GM18873 (cell line): ENCODE results near the gene CPEB3.

Source experiments
- ATAC-seq: cut with Tn5 transposase; IDR thresholded peaks from one replicate; pipeline ENCODE4 v1.9.1; 2021; ENCODE audit warnings: mild to moderate bottlenecking, moderate library complexity, moderate number of reproducible peaks; ENCODE audit not compliant: unreplicated experiment, low FRiP score

Gene CPEB3

DNA sequence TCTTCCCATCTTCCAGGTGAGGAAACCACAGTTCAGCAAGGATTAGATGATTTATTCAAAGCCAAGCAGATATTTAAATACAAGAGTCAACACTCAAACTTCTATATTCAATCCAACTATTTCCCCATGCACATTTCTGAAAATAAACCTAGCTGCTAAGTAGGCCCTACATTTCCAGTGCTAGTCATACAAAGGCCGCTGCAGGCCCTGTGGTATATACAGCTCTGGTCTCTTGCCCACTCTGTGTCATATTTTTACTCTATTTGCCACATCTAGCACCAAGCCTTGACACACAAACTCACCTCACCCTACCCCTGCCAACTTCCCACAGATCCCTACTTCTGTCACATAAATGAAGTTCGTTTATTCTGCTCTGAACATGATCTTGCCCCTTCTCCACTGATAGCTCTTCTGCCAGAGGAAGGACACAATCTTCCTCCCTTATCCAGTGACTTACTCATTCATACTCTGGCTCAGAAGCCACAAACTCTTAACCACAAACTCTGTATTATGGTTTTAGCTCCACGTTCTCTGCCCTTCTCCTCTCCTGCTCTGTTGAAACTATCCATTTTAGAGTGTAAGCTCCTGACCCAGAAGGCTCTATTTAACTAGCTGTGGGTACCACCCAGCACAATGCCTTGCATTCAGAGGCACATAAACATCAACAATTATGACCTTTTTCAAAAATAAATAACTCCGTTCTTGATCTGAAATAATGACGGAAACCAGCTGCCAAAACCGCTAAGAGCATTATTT is 180.7 kb downstream of the CPEB3 start:
- ATAC-seq = no peak

DNA sequence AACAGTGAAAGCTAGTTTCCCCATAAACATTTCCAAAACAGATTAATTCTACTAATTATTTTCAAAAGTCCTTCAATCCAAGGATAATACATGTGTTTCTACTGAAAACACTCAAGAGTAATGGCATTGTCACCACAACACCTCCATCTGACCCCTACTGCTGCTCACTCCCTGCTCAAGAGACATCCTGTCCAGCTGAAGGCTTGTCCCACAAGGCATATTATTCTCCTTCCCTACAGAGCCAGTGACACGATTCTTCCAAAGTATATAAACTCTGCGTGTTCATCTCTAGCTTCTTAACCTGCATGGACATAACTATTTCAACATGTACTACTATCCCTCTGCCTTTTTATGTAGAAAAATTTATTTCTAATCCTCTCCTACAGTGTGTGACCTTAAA is 182.1 kb downstream of the CPEB3 start:
- no peak for ATAC-seq

DNA sequence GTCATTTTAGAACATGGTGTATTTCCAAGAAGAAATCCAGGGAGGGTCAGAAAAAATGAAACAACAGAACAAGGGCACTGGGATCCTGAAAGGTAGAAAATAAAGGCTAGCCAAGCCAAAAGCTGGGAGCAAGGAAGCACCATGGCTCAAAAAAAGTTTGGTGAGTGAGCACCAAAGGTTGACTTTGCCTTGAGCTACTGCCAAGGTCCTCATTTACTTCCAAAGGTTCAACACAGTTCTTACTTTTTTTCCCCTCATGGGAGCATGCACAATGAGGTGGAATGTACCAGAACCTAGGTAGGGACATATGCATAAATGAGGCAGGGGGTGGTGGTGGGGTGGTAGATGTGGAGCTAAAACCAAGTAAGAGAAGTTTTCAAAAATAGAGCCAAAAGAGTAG is 182.8 kb downstream of the CPEB3 start:
- ATAC-seq = no peak

DNA sequence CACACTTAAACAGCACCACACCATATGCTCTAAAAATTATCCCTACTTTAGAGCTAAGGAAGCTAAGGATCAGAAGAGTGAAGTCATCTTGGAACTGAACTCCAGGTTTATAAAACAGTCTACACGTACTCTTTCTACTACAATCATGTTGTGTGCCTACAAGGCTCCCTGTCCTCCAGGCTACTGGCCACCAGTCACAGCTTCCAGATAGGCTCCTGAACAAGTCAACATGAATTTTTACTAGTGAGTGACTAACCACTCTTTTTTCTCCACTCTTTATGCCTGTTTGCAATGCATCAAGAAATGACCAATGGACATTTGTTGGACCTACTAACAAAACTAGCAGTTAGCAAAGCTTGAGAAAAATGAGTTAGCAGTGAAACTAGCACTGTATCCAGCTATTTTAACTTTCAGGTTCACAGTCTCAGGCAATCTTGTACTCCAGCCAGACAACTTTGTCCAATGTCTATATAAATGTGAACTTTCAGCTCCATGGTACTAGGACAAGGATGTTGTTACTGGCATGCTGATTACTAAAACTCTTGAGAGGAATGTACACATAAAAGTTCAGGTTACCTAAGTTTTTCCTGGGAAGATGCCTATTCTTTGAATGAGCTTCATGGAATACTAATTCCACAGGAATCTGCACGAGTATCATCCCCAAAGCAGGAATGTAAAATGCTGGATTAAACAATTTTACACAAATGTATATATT is 187.3 kb downstream of the CPEB3 start:
- ATAC-seq = no peak

DNA sequence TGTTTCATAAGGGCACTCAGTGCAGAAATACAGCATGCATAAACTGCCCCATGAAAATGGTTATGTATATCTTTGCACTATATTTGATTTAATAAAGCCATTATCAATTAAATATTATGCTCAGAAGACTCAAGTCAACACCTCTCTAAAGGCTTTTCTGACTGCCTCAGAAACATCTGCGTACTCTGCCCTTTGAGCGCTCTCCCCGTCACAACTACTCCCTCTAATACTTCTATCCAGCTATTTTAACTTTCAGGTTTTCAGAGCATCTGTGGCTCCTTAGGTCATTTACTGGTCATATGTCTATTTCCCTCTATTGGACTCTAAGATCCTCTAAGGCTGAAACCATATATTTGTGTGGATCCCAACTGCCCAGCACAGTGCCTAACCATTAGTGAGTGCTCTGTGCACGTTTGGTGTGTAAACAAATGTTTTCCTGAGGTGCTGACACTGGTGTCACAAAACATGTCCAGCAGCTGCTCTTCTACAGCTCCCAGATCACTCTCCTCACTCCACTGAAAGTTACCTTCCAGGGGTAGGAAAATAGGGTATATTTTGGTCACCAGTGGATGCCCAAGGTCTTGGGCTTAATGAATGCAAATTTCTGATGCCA is 188.2 kb downstream of the CPEB3 start:
- ATAC-seq = no peak

DNA sequence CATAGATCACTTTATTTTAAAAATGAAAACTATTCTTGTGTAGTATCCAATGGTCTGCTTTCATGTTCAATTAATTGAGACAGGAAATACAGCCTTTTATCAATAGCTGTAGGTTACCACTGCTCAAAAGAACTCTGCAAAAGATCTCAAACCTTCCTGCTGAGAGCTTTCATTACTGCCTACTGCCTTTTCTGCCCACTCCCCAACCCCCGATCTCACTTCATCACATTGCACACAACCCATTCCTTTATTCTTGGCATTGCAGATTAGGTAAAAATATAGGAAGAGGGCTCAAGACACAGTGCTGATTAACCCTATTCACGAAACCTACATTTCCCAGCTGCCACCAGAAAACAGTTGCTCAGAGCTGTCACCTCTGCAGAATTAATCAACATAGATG is 195.9 kb downstream of the CPEB3 start:
- no peak for ATAC-seq

DNA sequence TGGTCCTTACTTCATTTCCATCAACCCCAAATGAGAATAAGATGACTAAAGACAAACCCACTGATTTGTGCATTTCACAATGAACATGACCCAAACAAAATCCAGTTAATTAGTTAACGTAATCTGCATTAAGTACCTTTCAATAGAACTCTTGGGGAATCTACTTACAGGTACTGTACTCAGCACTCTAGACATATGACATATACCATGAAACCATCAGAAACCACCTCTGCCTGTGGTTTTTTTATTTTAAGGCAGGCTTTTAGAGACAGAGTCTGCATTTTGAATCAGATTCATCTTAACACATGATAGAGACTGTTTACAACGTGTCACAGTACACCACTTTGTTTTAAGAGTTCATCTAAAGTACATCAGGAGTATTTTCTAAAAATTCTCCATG is 198.9 kb downstream of the CPEB3 start:
- no peak for ATAC-seq

DNA sequence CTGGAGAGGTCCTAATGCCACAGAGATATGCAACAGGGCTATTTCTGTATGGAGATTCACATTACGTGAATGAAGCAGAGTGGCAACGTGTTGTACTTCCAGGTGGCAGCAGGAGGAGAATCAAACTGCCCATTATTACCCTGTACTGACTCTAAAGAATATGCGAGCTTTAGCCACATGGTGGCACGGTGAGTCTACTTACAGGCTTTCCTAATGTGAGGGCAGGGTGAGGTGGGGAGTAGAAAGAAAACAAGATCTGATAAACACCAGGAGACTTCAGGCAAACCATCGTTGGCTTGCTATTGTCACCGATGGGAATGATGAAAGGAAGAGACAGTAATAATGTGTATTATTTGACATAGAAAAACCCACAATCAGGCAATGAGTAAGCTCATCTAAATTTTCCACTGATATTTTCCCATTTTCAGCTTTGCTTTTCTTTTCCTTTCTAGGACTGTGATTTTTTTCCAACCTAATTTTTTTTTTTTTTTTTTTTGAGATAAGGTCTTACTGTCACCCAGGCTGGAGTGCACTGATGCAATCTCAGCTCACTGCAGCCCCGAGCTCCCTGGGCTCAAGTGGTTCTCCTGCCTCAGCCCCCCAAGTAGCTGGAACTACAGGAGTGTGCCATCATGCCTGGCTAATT is 203.0 kb downstream of the CPEB3 start:
- peak; percentile 85 for ATAC-seq

DNA sequence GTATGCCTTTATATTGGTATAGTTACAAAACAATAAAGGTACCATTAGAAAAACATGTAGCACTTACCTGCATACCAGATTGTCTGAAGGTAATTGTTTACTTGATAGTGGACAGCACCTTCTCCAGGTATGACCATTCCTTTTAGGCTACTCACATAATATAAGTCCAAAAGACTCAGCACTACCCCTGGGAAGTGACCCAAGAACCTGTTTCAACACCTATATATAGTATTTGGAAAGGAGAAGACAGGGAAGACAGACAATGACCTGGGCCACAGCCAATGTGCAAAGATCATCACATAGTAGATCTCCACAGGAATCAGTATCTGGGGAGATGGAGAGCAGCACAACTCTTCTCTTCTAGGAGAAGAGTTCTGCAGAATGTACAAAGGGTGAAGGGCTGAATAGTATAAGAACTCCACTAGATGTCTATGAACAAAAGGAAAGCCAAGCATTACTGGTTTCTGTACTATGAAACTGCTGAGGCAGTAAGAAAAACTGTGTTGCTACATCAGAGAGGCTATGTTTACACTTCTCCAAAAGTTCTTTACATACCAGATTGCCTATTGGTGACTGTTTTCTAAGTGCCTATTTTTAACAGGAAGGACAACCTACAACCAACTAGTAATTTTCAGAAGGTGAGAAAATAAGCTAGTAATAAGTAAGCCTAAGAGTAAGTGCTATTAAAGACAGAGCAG is 208.1 kb downstream of the CPEB3 start:
- no peak for ATAC-seq

DNA sequence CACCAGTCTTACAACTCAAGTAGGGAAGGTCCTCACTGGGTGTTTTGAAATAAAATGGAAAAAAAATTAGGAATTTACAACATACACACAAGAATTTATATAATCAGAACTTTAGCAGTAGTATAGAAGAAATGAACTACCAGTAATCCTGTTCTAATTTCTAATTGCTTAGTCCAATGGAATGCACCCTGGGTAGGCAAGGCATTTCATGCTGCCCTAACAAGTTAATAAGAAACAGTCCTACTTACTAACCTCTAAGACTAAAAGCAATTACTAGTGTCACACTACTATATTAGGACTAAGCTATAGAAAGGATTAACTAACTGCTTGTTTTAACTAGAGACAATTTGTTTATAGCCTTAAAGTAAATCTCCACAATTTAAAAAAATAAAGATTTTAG is 209.2 kb downstream of the CPEB3 start:
- no peak for ATAC-seq

DNA sequence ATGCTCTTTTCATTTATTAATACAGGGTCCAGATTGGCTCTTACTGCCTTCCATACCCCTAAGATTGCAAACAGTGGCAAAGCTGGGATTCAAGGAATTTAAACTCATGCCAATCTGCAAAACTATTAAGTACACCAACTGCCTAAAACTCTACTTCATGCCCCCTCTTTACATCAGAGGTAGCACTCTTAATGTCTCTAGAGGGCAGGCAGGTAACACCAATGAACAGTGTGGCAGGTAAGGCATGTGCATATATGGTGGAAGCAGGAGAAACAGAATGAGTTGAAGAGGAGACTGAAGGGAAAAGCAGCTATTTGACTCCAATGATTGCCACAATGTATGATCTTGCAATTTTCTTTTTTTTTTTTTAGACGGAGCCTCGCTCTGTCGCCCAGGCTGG is 210.6 kb downstream of the CPEB3 start:
- no peak for ATAC-seq

DNA sequence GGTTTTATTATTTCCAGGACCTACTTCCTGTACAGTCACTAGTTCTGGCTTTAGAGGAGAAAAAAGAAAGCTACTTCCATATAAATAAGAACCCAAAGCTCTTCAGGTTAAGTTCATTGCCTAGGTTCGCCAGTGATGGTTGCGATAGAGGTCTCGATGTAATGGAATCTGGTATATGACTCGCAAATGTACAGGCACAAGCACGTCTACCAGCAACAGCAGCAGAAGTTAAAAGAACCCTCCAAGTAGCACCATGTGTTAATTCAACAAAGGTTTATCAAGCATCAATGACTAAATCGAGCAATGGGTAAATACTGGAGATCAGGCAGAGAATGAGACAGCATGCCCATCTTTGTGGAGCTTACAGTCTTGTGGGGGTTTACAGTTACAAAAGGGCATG is 211.9 kb downstream of the CPEB3 start:
- ATAC-seq = no peak

DNA sequence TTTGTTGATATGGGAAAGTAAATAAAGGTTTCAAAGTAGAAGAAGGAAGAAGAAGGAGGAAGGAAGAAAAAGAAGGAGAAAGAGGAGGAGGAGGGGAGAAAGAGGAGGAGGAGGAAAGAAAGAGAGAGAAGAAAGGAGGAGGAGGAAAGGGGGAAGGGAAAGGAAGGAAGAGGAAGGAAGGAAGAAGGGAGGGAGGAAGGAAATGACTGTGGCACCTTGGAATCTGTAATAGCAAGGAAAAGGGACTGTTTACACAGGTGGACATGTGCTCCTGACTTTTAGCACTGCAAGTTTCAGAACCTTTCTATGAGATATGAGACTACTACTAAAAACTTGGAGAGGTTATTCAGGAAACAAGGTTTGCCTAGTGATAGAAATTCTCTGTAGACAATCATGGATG is 214.2 kb downstream of the CPEB3 start:
- no peak for ATAC-seq

DNA sequence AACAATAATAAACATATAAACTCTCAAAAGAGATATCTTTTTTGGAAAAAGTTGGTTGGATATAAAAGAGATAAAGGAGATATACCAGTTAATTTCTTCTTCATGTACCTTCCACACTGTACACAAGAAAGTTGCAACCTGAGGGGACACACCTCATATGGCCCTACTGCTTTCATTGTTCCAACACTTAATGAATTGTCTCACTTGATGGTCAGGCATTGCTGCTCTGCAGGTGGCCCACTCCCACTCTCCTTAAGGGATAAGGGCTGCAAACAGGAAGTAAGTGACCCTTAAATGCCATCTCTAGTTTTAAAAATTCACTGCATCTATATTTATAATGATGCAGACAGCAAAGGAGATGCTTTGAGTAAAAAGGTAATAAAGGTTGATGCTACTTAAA is 215.0 kb downstream of the CPEB3 start:
- ATAC-seq = no peak

DNA sequence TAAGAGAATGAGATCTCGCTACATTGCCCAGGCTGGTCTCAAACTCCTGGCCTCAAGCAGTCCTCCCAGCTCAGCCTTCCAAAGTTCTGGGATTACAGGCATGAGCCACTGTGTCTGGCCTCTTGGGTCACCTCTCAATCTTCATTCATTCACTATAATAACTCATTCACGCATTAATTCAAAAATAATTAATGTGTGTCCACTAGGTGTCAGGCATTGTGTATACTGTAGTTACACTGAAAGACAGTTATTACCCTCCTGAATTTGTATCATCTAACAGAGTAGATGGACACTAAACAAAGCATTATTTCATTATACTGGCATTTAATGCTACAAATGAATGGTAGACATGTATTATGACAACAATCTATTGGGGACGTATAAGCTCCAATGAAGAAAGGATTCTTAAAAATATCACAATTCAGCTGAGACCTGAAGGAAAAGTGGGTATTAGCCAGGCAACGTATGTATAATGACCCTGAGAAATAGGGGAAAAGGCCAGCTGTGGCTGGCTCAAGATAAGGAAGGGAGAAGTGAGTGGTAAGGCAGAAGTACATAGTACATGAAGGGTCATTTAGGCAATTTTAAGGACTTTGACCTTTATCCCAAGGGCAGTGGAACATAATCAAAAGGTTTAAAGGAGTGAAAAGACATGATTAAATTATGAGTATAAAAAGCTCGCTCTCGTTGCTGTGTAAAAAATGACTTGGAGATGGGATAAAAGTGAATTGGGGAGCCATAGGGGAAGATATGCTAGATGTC is 216.6 kb downstream of the CPEB3 start:
- ATAC-seq = no peak

DNA sequence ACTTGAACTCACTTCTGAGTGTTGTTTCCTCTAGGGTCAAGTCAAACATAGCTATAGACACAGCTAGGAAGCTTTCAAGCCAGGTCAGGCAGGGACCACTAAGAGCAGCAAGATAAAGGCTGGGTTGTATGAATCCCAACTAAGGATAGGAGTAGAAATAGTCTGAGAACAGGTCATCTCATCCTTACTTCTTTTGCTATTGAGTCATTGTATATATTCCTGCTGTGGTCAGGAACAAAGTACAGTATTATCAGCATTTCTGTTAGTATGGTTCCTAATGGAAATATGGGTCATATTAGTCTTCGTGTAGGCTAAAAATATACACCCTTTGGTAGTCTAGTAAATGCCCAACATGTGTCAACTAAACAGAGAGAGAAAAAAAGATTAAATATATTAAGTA is 222.0 kb downstream of the CPEB3 start:
- no peak for ATAC-seq

DNA sequence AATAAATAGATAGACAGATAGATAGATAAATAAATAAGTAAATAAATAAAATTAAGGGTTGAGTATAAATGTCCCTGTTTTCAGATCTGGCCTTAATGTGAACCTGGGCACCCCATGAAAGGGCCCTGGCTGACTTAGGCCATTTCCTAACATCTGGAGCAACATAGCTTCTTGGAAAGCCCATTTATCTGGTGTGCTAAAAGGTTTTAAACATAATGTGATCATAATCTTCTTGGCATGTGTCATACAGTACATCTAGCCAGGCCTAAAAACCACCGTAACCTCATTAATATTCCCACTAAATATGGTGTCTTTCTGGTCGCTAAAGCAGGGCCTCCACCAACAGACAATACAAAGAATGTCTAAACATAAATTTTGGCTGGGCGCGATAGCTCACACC is 224.5 kb downstream of the CPEB3 start:
- ATAC-seq = no peak

DNA sequence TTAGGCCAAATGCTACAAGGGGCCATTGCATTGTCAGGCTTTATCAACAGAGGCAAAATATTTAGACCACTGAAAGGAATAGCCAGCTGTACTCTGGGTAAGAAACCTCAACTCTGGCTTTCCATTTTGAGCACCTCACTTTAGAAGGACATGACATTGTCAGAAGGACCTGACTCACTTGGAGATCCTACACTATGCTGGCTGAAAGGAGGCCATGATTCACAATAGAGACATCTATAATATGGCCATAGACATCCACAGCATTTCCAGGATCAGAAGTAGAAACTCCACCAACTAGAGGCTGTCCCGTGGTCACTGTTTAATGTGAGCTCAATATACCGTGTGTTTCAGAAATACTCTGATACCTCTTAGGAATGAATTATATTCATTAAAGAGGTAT is 226.4 kb downstream of the CPEB3 start:
- ATAC-seq = no peak

DNA sequence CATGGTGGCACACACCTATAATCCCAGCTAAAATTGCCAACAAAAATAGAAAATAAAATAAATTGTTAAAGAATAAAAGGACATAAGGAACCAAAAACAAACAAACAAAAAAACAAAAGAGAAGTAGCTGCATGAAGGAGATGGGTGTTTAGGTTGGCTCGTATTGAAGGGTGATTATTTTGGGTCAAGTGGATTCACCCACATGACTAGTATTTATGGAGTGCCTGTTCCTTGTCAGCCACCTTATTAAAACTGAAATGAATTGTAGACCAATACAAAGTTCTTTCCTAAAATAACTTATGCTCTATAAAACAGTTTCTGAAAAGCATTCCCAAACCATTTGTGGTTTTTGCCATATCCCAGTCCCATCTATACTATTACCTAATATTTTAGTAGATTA is 228.6 kb downstream of the CPEB3 start:
- ATAC-seq = no peak

DNA sequence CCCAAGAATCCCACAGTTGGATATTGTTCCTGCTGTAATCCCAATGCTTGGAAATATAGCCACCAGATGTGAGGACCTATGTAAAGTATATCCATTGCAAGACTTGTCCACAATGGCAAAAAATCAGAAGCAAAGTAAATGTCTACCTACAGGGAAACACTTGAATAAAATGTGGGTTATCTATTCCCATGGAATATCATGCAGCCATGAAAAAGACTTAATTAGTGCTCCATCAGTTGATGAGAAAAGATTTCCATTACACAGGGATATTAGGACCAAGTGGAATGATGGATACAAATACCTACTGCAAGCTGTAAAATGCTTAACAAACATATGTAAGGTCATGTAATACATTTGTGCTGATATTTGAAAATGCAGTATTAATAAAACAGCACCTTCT is 236.1 kb downstream of the CPEB3 start:
- no peak for ATAC-seq
